Central memory CD8-positive, alpha-beta T cell (primary cell): ENCODE results near the gene GJD4.
A peak's percentile ranks its signal among the peaks of the same experiment; 100 is the strongest.

Experiments used
- ATAC-seq: fragments of 150-1000 bp; cut with Tn5 transposase; replicated peaks from 2 replicates; pipeline ENCODE4 v1.10.0; 2022; ENCODE audit warnings: mild to moderate bottlenecking, moderate FRiP score, moderate number of reproducible peaks; ENCODE audit not compliant: poor library complexity, severe bottlenecking; ENCODE audit errors: extremely low read depth
- DNase-seq, 2 donors: peaks; one replicate each; pipeline ENCODE4 v3.0.0; 2021; ENCODE audit warnings: low spot score in 2 of 2
- H3K27ac Mint-ChIP-seq: one replicate; pipeline ENCODE4 v1.8.0; 2022; ENCODE audit warnings: low read depth, mild to moderate bottlenecking, moderate library complexity, mixed read lengths
- H3K27me3 Mint-ChIP-seq: one replicate; pipeline ENCODE4 v1.8.0; 2022; ENCODE audit warnings: mixed read lengths
- H3K36me3 Mint-ChIP-seq: one replicate; pipeline ENCODE4 v1.8.0; 2022; ENCODE audit warnings: mild to moderate bottlenecking, moderate library complexity, mixed read lengths; ENCODE audit not compliant: insufficient read depth
- H3K4me1 Mint-ChIP-seq: one replicate; pipeline ENCODE4 v1.8.0; 2022; ENCODE audit warnings: mixed read lengths
- H3K4me3 Mint-ChIP-seq: one replicate; pipeline ENCODE4 v1.8.0; 2022; ENCODE audit warnings: mild to moderate bottlenecking, moderate library complexity, mixed read lengths
- H3K9me3 Mint-ChIP-seq: one replicate; pipeline ENCODE4 v1.8.0; 2022; ENCODE audit warnings: mixed read lengths

Gene GJD4

GRCh38 chr10:35584946-35585345, 20.2 kb upstream of the GJD4 start:
- no peaks in the 10 kb centered on the region for H3K4me1 Mint-ChIP-seq
- H3K27me3 Mint-ChIP-seq, result peaks cover 49% of the 10 kb centered on the region
- no peaks in the 10 kb centered on the region for H3K36me3 Mint-ChIP-seq
- no peak overlapping the region for H3K4me3 Mint-ChIP-seq
- DNase-seq (no peak), ATAC-seq (no peak)
- no peaks in the 10 kb centered on the region for H3K9me3 Mint-ChIP-seq
- no peak overlapping the region for H3K27ac Mint-ChIP-seq

- Mint-ChIP-seq H3K4me3 (no peak overlapping the region), H3K36me3 (no peaks in the 10 kb centered on the region), H3K27ac (no peak overlapping the region), H3K27me3 (peaks cover 49% of the 10 kb centered on the region), H3K4me1 (no peaks in the 10 kb centered on the region), H3K9me3 (no peaks in the 10 kb centered on the region)
- ATAC-seq (no peak), DNase-seq (no peak)
Measured at GRCh38 chr10:35585356-35585755, 19.8 kb upstream of the GJD4 start.

GRCh38 chr10:35585903-35586535, 19.1 kb upstream of the GJD4 start:
- no peak for DNase-seq
- H3K27ac Mint-ChIP-seq, result no peak overlapping the region
- no peaks in the 10 kb centered on the region for H3K4me1 Mint-ChIP-seq
- no peak for ATAC-seq
- H3K9me3 Mint-ChIP-seq, result peaks cover 5% of the 10 kb centered on the region
- H3K4me3 Mint-ChIP-seq, result no peak overlapping the region
- peaks cover 56% of the 10 kb centered on the region for H3K27me3 Mint-ChIP-seq
- no peaks in the 10 kb centered on the region for H3K36me3 Mint-ChIP-seq

GRCh38 chr10:35588836-35589235, 16.3 kb upstream of the GJD4 start:
- Mint-ChIP-seq H3K4me3 (no peak overlapping the region), H3K27ac (no peak overlapping the region), H3K4me1 (no peaks in the 10 kb centered on the region), H3K9me3 (peaks cover 6% of the 10 kb centered on the region), H3K36me3 (no peaks in the 10 kb centered on the region), H3K27me3 (peaks cover 73% of the 10 kb centered on the region)
- ATAC-seq (no peak), DNase-seq (no peak)

- DNase-seq (no peak), ATAC-seq (no peak)
- peaks cover 43% of the 10 kb centered on the region for H3K27me3 Mint-ChIP-seq
- no peak overlapping the region for H3K27ac Mint-ChIP-seq
- H3K9me3 Mint-ChIP-seq, result peaks cover 6% of the 10 kb centered on the region
- no peaks in the 10 kb centered on the region for H3K4me1 Mint-ChIP-seq
- no peak overlapping the region for H3K4me3 Mint-ChIP-seq
- H3K36me3 Mint-ChIP-seq, result peaks cover 2% of the 10 kb centered on the region
Measured at GRCh38 chr10:35592441-35592840, 12.7 kb upstream of the GJD4 start.

GRCh38 chr10:35594115-35595079, 10.7 kb upstream of the GJD4 start:
- no peak overlapping the region for H3K4me3 Mint-ChIP-seq
- peaks cover 6% of the 10 kb centered on the region for H3K9me3 Mint-ChIP-seq
- no peak overlapping the region for H3K27ac Mint-ChIP-seq
- ATAC-seq (no peak), DNase-seq (no peak)
- no peaks in the 10 kb centered on the region for H3K4me1 Mint-ChIP-seq
- peaks cover 45% of the 10 kb centered on the region for H3K27me3 Mint-ChIP-seq
- peaks cover 2% of the 10 kb centered on the region for H3K36me3 Mint-ChIP-seq

GRCh38 chr10:35595106-35595505, 10.0 kb upstream of the GJD4 start:
- H3K27me3 Mint-ChIP-seq, result peaks cover 52% of the 10 kb centered on the region
- no peak for ATAC-seq

GRCh38 chr10:35598379-35598778, 6.8 kb upstream of the GJD4 start:
- no peaks in the 10 kb centered on the region for H3K4me1 Mint-ChIP-seq
- ATAC-seq (no peak), DNase-seq (no peak)
- H3K27me3 Mint-ChIP-seq, result peaks cover 55% of the 10 kb centered on the region
- H3K9me3 Mint-ChIP-seq, result no peaks in the 10 kb centered on the region
- H3K27ac Mint-ChIP-seq, result no peak overlapping the region
- H3K4me3 Mint-ChIP-seq, result no peak overlapping the region
- H3K36me3 Mint-ChIP-seq, result peaks cover 2% of the 10 kb centered on the region

More at GRCh38 chr10:35595106-35595505, 10.0 kb upstream of the GJD4 start:
- Mint-ChIP-seq H3K27ac (no peak overlapping the region), H3K4me3 (no peak overlapping the region), H3K36me3 (peaks cover 2% of the 10 kb centered on the region), H3K9me3 (peaks cover 6% of the 10 kb centered on the region), H3K4me1 (no peaks in the 10 kb centered on the region)
- DNase-seq, result no peak

- Mint-ChIP-seq H3K27ac (no peak overlapping the region), H3K36me3 (no peaks in the 10 kb centered on the region), H3K27me3 (peaks cover 74% of the 10 kb centered on the region), H3K4me1 (no peaks in the 10 kb centered on the region), H3K9me3 (no peaks in the 10 kb centered on the region), H3K4me3 (no peak overlapping the region)
- ATAC-seq (no peak), DNase-seq (no peak)
Measured at GRCh38 chr10:35600193-35600592, 4.9 kb upstream of the GJD4 start.

GRCh38 chr10:35606430-35606829, 1.3 kb downstream of the GJD4 start:
- Mint-ChIP-seq H3K27ac (no peak overlapping the region), H3K9me3 (no peaks in the 10 kb centered on the region), H3K4me1 (peaks cover 6% of the 10 kb centered on the region), H3K4me3 (no peak overlapping the region), H3K27me3 (peaks cover 71% of the 10 kb centered on the region), H3K36me3 (no peaks in the 10 kb centered on the region)
- no peak for ATAC-seq
- DNase-seq, result no peak

GRCh38 chr10:35607475-35608327, 2.6 kb downstream of the GJD4 start:
- DNase-seq, result no peak

GRCh38 chr10:35608328-35608672, 3.2 kb downstream of the GJD4 start:
- no peak for DNase-seq
- ATAC-seq, result no peak
- Mint-ChIP-seq H3K4me1 (peaks cover 6% of the 10 kb centered on the region), H3K36me3 (no peaks in the 10 kb centered on the region), H3K27me3 (peaks cover 72% of the 10 kb centered on the region), H3K4me3 (peak overlapping the region; percentile 46), H3K27ac (no peak overlapping the region), H3K9me3 (no peaks in the 10 kb centered on the region)

More at GRCh38 chr10:35607475-35608327, 2.6 kb downstream of the GJD4 start:
- H3K36me3 Mint-ChIP-seq, result no peaks in the 10 kb centered on the region
- peaks cover 77% of the 10 kb centered on the region for H3K27me3 Mint-ChIP-seq
- H3K9me3 Mint-ChIP-seq, result no peaks in the 10 kb centered on the region
- ATAC-seq, result no peak
- H3K4me1 Mint-ChIP-seq, result peaks cover 6% of the 10 kb centered on the region
- peak overlapping the region; percentile 46 for H3K4me3 Mint-ChIP-seq
- no peak overlapping the region for H3K27ac Mint-ChIP-seq
